Endometrial microvascular endothelial cells (primary cell): ENCODE data around the gene FFAR4. TPM values are rescaled to one million over a fixed set of nuclear protein-coding genes. Genes with fewer than 3 reads are reported as not detected.

Experiments
- in situ Hi-C: cut with HindIII; loops from 2 replicates; pipeline ENCODE4 v1.10.0; 2017; ENCODE audit warnings: low sequenced_read_pairs, low pct_unique_long_range_greater_than_20kb; ENCODE audit errors: inconsistent ontology term
- total RNA-seq: library from RNA; depleted of rRNA; stranded (reverse); fragments of >200 nt; gene quantifications from one replicate; pipeline ENCODE4 v1.2.3, GENCODE V29; 2015; ENCODE audit errors: inconsistent ontology term

The FFAR4 gene
- total RNA-seq, 1 donor from 2014 or later = not detected

DNA sequence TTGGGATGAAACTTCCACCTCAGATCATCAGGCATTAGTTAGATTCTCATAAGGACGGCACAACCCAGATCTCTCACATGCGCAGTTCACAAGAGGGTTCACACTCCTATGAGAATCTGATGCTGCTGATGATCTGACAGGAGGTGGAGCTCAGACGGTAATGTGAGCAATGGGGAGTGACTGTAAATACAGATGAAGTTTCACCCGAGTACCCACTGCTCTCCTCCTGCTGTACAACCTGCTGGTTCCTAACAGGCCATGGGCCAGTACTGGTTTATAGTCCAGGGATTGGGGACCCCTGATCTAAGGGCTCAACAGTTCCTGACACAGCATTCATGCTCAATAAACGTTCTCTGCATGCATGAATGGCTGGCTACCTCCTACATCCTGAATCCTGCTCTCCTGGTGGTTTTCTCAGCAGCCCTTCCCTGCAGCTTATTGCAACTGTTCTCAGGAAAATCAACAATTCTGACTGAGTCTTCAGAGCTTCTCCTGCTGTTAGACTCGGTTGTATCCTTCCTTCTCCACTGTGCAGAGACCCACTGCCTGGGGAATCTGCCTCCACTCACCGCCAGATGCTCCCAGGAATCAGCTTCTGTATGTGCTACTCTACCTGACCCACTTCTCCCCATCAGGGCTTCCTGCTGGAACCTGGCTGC is 63.3 kb downstream of the FFAR4 start:
- in situ Hi-C loops = no loop called here

DNA sequence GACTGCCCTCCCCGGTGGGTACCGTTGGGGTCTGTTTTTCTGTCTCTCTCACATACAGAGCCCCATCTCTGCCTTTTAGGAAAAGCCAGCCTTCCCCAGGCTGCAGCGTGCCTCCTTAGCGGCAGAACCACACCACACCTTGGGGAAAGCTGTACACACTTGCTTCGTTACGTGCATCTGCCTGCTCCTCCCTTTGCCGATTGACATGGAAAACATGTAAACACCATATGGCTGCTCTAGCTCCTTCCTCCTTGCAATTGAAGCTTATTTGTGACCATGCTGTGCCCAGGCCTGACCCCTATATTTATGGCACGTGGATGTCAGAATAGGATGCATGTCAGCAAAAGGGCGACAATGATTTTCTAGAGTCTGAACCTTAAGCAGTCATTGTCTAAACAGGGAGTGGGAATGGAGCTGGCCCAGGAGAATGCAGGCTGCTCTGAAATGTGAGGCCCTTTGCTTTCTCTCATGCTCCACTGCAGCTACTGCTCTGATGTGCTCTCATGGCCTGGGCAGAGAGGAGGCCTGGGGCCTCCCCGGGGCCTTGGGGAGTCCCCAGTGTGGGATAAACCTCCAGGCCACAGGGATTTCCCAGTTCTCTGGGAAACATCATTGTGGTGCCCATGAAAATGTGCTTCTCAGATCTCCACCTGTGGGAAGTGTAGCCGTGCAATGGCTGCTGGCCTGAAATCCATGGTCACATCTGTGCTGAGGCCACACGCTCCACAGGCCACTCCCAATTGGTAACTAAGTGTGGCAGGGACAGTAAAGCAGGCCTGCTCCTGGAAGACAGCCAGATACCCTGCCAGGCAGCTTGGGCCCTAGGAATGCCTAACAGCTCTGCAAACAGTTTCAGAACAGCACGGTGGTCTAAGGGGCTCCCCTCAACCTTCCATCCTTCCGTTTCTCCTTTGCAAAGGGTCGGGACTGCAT is 64.4 kb downstream of the FFAR4 start:
- in situ Hi-C loops = no loop called here

Other genes starting within 250 kb of the FFAR4 start
- gene MYOF, start 84.3 kb upstream of the FFAR4 start, total RNA-seq = 250 TPM
- 72.3 TPM for gene CEP55, start 70.1 kb upstream of the FFAR4 start, total RNA-seq
- gene RBP4, start 34.6 kb downstream of the FFAR4 start, total RNA-seq = not detected
- not detected for gene PDE6C, start 45.9 kb downstream of the FFAR4 start, total RNA-seq
- gene FRA10AC1, start 135.9 kb downstream of the FFAR4 start, total RNA-seq = 2.6 TPM
- not detected for gene LGI1, start 191.3 kb downstream of the FFAR4 start, total RNA-seq